Osteocyte (in vitro differentiated cells): ENCODE data around the gene STXBP3. TPM values are rescaled to one million over a fixed set of nuclear protein-coding genes. Genes with fewer than 3 reads are reported as not detected.
A peak's percentile ranks its signal among the peaks of the same experiment; 100 is the strongest.

ENCODE experiments used
- DNase-seq: peaks from one replicate; pipeline ENCODE4 v3.0.0; 2021; ENCODE audit warnings: mixed read lengths; ENCODE audit not compliant: unreplicated experiment; ENCODE audit errors: extremely low spot score
- H3K27ac Mint-ChIP-seq: one replicate; pipeline ENCODE4 v1.8.0; 2021; ENCODE audit warnings: mild to moderate bottlenecking, mixed read lengths; ENCODE audit not compliant: unreplicated experiment
- H3K27me3 Mint-ChIP-seq: one replicate; pipeline ENCODE4 v1.8.0; 2021; ENCODE audit warnings: mixed read lengths; ENCODE audit not compliant: unreplicated experiment
- H3K36me3 Mint-ChIP-seq: one replicate; pipeline ENCODE4 v1.8.0; 2021; ENCODE audit warnings: mixed read lengths; ENCODE audit not compliant: unreplicated experiment
- H3K4me1 Mint-ChIP-seq: one replicate; pipeline ENCODE4 v1.8.0; 2021; ENCODE audit warnings: mixed read lengths; ENCODE audit not compliant: unreplicated experiment
- H3K4me3 Mint-ChIP-seq: one replicate; pipeline ENCODE4 v1.8.0; 2021; ENCODE audit warnings: mild to moderate bottlenecking, moderate library complexity, mixed read lengths; ENCODE audit not compliant: unreplicated experiment
- H3K9me3 Mint-ChIP-seq: one replicate; pipeline ENCODE4 v1.8.0; 2021; ENCODE audit warnings: mixed read lengths; ENCODE audit not compliant: unreplicated experiment
- CTCF ChIP-seq: fragments of 200-600 bp; sonication (generic); IDR thresholded peaks from 2 replicates; pipeline ENCODE4 v1.5.0; 2021; ENCODE audit warnings: antibody characterized with exemption, mild to moderate bottlenecking, moderate library complexity
- total RNA-seq: library from RNA; stranded (reverse); gene quantifications from 2 replicates; pipeline ENCODE4 v1.2.1, GENCODE V29; 2021

STXBP3 gene
- total RNA-seq, 1 donor from 2014 or later: 54.7 TPM

DNA sequence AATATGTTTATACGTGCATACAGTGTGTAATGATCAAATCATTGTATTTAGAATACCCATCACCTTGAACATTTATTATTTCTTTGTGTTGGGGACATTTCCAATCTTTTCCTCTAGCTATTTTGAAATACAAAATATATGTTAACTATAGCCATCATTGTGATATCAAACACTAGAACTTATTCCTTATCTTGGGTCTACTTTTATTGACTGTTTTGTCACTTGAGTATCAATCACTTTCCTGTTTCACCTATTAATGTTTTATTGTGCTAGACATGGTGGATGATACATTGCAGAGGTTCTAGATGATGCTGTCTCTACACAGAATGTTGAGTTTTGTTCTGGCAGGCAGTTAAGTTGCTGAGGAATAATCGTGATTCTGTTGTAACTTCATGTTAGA lies 45.9 kb downstream of the STXBP3 start:
- Mint-ChIP-seq H3K27me3 (no peaks in the 10 kb centered on the region), H3K36me3 (peaks cover 66% of the 10 kb centered on the region), H3K4me3 (no peak overlapping the region), H3K9me3 (peaks cover 15% of the 10 kb centered on the region), H3K4me1 (peaks cover 16% of the 10 kb centered on the region), H3K27ac (no peak overlapping the region)
- DNase-seq: no peak
- TF ChIP-seq CTCF: no peak

- Mint-ChIP-seq H3K27me3 (no peaks in the 10 kb centered on the region), H3K36me3 (peaks cover 54% of the 10 kb centered on the region), H3K4me1 (peaks cover 42% of the 10 kb centered on the region), H3K4me3 (no peak overlapping the region), H3K9me3 (peaks cover 8% of the 10 kb centered on the region), H3K27ac (peak overlapping the region; percentile 82)
- TF ChIP-seq CTCF: no peak
- DNase-seq: no peak
Measured at GRCh38 chr1:108799001-108799400, 52.5 kb downstream of the STXBP3 start.

- H3K4me1 Mint-ChIP-seq: peaks cover 49% of the 10 kb centered on the region
- H3K9me3 Mint-ChIP-seq: peaks cover 8% of the 10 kb centered on the region
- H3K27me3 Mint-ChIP-seq: no peaks in the 10 kb centered on the region
- H3K4me3 Mint-ChIP-seq: no peak overlapping the region
- peak overlapping the region; percentile 80 for H3K27ac Mint-ChIP-seq
- TF ChIP-seq CTCF: no peak
- peaks cover 52% of the 10 kb centered on the region for H3K36me3 Mint-ChIP-seq
- DNase-seq: no peak
Measured at GRCh38 chr1:108801101-108801500, 54.6 kb downstream of the STXBP3 start.

- peak overlapping the region; percentile 80 for H3K27ac Mint-ChIP-seq
- H3K4me1 Mint-ChIP-seq: peaks cover 53% of the 10 kb centered on the region
- H3K36me3 Mint-ChIP-seq: peaks cover 59% of the 10 kb centered on the region
- no peak overlapping the region for H3K4me3 Mint-ChIP-seq
- no peaks in the 10 kb centered on the region for H3K27me3 Mint-ChIP-seq
- no peak for TF ChIP-seq CTCF
- peaks cover 8% of the 10 kb centered on the region for H3K9me3 Mint-ChIP-seq
- DNase-seq: no peak
Measured at GRCh38 chr1:108803548-108803947, 57.1 kb downstream of the STXBP3 start.

GRCh38 chr1:108808438-108808837 lies 62.0 kb downstream of the STXBP3 start:
- H3K27ac Mint-ChIP-seq: peak overlapping the region; percentile 58
- H3K4me1 Mint-ChIP-seq: peaks cover 24% of the 10 kb centered on the region
- no peaks in the 10 kb centered on the region for H3K9me3 Mint-ChIP-seq
- TF ChIP-seq CTCF: no peak
- H3K4me3 Mint-ChIP-seq: no peak overlapping the region
- H3K36me3 Mint-ChIP-seq: peaks cover 55% of the 10 kb centered on the region
- no peak for DNase-seq
- no peaks in the 10 kb centered on the region for H3K27me3 Mint-ChIP-seq
